Fibroblast of skin of scalp (primary cell): ENCODE measurements around the gene ADM.
A peak's percentile ranks its signal among the peaks of the same experiment; 100 is the strongest.

Experiments
- DNase-seq: peaks from one replicate; pipeline ENCODE4 v3.0.0-alpha.2; 2013

Gene ADM

DNA sequence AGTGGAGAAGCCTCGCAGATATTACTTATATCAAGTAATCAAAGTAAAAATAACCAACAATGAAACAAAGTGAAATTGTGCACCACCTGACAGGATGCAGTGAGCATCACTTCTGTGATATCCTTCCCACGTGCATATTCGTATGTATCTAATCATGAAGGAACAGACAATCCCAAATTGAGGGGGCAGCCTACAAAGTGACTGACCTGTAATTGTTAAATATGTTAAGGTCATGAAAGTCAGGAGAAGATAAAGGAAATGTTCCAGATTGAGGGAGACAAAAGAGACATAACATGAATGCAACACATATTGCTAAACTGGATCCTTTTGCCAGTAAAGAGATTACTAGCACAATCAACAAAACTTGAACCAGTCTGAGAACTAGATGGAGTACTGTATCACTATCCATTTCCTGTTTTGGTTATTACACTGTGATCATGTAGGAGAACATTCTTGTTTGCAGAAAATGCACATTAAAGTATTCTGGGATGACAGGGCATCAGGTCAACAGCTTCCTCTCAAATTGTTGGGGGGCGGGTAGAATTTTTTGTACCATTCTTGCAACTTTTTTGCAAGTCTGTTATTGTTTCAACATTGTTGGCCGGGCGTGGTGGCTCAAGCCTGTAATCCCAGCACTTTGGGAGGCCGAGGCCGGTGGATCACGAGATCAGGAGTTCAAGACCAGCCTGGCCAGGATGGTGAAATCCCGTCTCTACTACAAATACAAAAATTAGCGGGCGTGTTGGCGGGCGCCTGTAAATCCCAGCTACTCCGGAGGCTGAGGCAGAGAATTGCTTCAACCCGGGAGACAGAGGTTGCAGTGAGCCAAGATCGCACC lies 12.9 kb upstream of the ADM start:
- DNase-seq = no peak

GRCh38 chr11:10293423-10294289 lies 11.2 kb upstream of the ADM start, which contains the start of gene SBF2:
Gene SBF2 (minus strand): TSS chr11:10294219. CDS start chr11:10294069, 150 bp downstream.
- DNase-seq = peak; percentile 85

GRCh38 chr11:10294290-10294953 lies 10.5 kb upstream of the ADM start:
- peak; percentile 86 for DNase-seq

DNA sequence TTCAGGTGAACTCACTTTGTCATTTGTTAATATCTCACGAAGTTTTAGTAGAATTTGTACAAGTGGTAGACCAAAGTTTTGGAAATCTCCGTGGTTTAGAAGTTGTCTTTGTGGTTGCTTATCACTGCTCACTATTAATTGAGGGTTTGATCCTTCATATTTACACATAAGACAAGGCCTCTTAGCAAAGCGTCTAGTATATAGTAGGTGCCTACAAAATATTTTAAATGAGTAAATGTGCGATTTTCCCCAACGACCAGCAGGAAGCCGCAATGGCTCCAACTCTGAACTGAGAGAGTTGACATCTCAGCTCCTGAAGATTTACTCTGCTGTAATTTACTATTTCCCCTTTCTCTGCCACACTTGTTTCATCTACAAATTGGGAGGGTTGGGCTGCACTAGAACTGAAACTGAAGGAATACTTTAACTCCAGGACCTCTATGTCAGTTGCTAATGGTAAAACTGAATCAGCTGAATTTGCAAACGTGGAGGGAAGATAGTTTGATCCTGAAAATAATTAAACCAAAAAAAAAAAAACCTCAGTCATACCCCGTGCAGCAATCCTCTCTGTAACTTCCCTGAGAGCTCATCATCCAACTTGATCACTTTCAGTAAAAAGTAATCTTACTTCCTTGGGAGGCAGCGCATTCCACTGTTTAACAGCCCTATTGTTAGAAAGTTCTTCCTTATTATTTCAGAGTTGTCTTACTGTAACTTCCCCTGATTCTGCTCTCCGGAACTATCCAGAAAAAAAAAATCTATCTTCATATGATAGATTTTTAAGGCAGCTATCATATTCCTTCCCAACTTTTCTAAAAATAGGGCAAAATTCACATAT lies 9.6 kb upstream of the ADM start:
- DNase-seq = no peak

DNA sequence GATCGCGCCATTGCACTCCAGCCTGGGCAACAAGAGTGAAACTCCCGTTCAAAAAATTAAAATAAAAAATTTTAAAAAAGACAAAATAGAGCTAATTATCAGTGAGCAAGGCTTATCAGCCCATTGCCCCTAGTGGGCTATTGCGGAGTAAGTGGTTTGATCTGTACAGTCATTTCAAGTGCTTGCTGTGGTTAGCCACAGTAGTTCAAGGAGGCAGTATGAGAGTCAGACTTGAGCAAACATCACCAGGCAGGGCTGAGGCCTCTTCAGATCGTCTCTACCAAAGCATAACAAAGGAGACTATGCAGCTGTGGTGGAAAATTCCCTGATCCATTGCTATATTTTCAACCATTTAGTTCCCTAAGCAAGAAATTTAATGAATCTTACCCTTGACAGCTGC lies 6.5 kb upstream of the ADM start:
- peak; percentile 88 for DNase-seq

DNA sequence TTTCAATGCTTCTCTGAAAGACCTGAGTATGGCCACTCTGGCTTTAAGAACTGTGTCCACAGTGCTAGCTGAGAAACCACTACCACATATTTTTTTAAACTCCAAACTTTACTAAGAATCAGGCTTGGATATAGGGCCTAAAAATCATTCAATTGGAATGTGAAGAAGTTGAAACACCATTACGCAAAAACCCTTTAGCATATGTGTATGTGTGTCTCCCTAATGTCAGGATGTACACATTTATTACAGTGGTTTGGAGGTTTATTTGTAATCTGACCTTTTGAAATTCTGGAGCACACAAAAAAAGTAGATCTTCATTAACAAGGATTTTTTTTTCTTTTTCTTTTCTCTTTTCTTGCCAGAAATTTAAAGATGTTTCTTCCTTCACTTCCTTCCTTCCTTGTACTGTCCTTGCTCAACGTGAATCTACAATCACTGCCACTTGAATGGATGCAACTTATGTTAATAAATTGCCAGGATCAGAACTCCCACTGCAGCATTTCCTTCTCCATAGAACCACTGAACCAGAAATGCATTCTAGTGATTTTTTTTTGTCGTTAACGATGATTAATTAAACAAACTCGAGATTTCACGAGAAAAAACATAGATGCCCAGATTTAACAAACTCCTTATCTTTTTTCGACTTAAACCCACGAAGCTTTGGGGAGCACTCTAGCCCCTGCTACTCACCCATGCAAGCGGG lies 3.1 kb upstream of the ADM start:
- DNase-seq = peak; percentile 90

GRCh38 chr11:10302359-10302743 lies 2.5 kb upstream of the ADM start:
- DNase-seq = no peak

GRCh38 chr11:10302744-10303557 lies 1.9 kb upstream of the ADM start:
- peak; percentile 73 for DNase-seq

DNA sequence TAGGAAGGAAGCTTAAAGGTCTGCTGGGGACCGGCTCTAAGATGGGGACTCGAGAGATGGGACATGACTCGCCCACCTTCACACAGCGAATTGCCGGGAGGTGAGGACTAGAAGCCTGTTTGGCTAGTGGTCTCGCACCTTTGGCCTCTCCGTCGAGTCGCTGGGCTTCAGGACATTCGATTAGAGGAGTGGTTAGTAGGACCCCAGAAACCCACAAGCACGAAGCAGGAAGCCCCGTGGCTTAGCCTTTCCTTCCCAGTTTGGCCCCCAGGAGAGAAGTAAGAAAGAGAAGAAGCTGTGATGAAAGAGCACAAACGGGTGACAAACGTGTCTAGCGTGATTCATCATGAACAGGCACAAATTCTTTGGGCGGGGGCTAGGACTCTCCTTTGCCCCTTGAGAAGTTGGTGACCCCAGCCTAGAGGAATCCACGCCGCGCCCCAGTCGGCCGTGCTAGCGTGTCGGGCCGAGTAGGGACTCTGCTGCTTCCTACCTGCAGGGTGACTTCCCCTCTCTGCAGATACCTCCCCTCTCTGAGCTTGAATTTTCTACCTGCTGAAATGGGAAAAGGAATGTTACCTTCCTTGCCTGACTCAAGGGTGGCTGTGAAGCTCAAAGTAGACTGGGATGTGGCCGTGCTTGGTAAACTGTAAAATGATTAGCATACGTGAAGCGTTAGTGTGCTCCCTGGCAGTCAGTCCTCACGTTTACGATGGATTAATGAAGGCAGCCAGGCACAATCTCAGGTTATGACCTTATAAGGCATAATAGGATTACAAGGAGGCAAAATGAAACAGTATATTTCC lies 1.1 kb upstream of the ADM start:
- DNase-seq = peak; percentile 92

DNA sequence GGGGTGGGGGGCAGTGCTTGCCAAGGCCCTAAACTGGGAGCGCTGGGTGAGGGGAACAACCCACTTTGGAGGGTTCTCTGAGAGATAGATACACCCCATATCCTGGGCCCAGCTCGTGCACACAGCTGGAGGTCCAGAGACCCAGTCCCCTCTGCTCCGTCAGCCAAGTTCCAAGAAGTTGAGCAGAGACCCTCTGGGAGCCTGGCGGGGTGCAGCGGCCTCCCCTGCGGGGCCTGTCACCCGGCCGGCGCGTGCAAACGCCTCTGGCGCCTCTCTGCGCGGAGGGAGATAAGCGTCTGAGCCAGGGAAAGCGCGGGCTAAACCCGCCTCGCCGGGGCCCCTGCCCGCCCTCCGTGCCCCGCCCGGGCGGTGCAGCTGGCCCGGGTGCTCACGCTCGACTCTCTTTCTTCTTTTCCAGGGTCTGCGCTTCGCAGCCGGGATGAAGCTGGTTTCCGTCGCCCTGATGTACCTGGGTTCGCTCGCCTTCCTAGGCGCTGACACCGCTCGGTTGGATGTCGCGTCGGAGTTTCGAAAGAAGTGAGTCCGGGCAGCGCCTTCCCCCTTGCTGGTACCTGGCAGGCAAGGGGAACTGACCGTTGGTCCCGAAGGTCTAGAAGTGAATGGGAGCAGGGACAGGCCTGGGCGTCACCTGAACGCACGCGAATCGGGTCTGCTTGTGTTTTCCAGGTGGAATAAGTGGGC lies 540 bp downstream of the ADM start:
- DNase-seq = no peak

GRCh38 chr11:10305964-10306918 lies 1.4 kb downstream of the ADM start:
- DNase-seq = peak; percentile 51

DNA sequence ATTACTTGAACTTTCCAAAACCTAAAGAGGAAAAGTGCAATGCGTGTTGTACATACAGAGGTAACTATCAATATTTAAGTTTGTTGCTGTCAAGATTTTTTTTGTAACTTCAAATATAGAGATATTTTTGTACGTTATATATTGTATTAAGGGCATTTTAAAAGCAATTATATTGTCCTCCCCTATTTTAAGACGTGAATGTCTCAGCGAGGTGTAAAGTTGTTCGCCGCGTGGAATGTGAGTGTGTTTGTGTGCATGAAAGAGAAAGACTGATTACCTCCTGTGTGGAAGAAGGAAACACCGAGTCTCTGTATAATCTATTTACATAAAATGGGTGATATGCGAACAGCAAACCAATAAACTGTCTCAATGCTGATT lies 2.1 kb downstream of the ADM start:
- DNase-seq = no peak

GRCh38 chr11:10307400-10308200 lies 2.7 kb downstream of the ADM start:
- DNase-seq = peak; percentile 96

- DNase-seq = peak; percentile 42
Observed at GRCh38 chr11:10308201-10308954, 3.5 kb downstream of the ADM start.

DNA sequence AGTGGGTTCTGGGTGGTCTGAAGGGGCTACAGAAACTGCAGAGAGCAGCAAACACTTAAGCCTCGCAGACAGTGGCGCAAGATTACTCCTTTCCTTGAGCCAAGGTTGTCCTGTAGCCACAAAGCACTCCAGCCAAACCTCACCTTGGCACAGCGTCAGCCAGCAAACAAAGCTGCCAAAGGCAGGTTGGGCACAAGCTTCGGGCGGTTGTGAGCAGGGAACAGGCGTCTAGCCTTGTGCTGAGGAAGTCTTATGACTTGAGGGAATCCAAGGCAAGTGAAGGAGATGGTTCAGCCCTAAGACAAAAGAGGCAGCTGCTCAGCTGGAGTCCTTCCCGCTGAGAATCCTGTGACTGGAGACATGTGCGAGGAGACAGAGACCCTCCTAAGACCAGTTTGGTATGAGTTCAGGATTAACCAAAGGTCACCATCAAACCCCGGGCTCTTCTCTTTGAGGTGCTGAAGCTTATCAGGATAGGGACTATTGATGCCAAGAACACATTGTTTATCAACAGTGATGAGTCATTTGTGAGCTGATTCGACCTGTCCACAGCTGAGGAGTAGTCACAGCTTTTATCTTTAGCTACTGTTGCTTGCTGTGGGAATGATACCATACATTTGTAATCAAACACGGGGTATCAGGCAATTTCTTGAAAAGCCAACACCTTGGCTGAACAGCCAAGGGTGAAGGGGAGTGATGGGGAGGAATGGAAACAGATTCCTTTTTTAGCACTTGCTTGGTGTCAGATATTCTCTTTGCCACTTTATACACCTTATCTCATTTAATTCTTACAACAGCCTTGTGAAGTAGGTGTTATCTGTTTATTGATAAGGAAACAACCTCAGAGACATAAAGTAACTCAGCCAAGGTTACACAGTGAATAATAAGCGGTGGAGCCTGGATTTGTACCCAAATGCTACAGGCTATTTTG lies 4.6 kb downstream of the ADM start:
- DNase-seq = peak; percentile 80
